Neural cell (in vitro differentiated cells): ENCODE measurements around the gene SRD5A1. TPM values are rescaled to one million over a fixed set of nuclear protein-coding genes. Genes with fewer than 3 reads are reported as not detected.

Experiments
- H2AFZ ChIP-seq: fragments of 200-600, 300-800 bp; sonication (generic), shearing (Covaris generic); 2 replicates; pipeline ENCODE4 v1.6.0; 2014; ENCODE audit warnings: low read depth, mild to moderate bottlenecking, antibody characterized with exemption, low read length, moderate library complexity
- H3F3A ChIP-seq: fragments of 200-600 bp; shearing (Covaris generic); 2 replicates; pipeline ENCODE4 v1.6.1; 2016; ENCODE audit warnings: mild to moderate bottlenecking, moderate library complexity, mixed read lengths, antibody characterized with exemption, low read length; ENCODE audit not compliant: insufficient read depth, poor library complexity, severe bottlenecking
- H3K27ac ChIP-seq: fragments of 200-600, 300-800 bp; sonication (generic), shearing (Covaris generic); 2 replicates; pipeline ENCODE4 v1.5.1; 2014; ENCODE audit warnings: mild to moderate bottlenecking, low read length, moderate library complexity
- H3K27me3 ChIP-seq: fragments of 300-800, 200-600 bp; sonication (generic), shearing (Covaris generic); 2 replicates; pipeline ENCODE4 v1.6.0; 2014; ENCODE audit warnings: mild to moderate bottlenecking, low read depth, low read length, moderate library complexity; ENCODE audit not compliant: insufficient read depth
- H3K36me3 ChIP-seq: fragments of 300-800, 200-600 bp; sonication (generic), shearing (Covaris generic); 2 replicates; pipeline ENCODE4 v1.5.1; 2014; ENCODE audit warnings: mild to moderate bottlenecking, antibody characterized with exemption, low read length, moderate library complexity; ENCODE audit not compliant: insufficient read depth
- H3K4me2 ChIP-seq: fragments of 300-800, 200-600 bp; sonication (generic), shearing (Covaris generic); 2 replicates; pipeline ENCODE4 v1.6.0; 2014; ENCODE audit warnings: mild to moderate bottlenecking, low read length
- H3K4me3 ChIP-seq: fragments of 300-800, 200-600 bp; sonication (generic), shearing (Covaris generic); 2 replicates; pipeline ENCODE4 v1.5.1; 2014; ENCODE audit warnings: mild to moderate bottlenecking, low read length, moderate library complexity
- H3K79me2 ChIP-seq: fragments of 200-600 bp; shearing (Covaris generic); replicated peaks from 2 replicates; pipeline ENCODE4 v1.6.0; 2014; ENCODE audit warnings: mild to moderate bottlenecking, low read length, moderate library complexity; ENCODE audit not compliant: insufficient read depth
- H3K9ac ChIP-seq: fragments of 300-800, 200-600 bp; sonication (generic), shearing (Covaris generic); 2 replicates; pipeline ENCODE4 v1.6.1; 2016; ENCODE audit warnings: mild to moderate bottlenecking, low read length, mixed read lengths
- H3K9me2 ChIP-seq: fragments of 200-600 bp; shearing (Covaris generic); 2 replicates; pipeline ENCODE4 v1.6.1; 2016; ENCODE audit warnings: mild to moderate bottlenecking, low read length, mixed read lengths; ENCODE audit not compliant: insufficient read depth
- H3K9me3 ChIP-seq: fragments of 200-600, 300-800 bp; sonication (generic), shearing (Covaris generic); 2 replicates; pipeline ENCODE4 v1.6.1; 2016; ENCODE audit warnings: mild to moderate bottlenecking, mixed run types, low read length, moderate library complexity, mixed read lengths
- H4K20me1 ChIP-seq: fragments of 200-600 bp; shearing (Covaris generic); 2 replicates; pipeline ENCODE4 v1.6.1; 2016; ENCODE audit warnings: mild to moderate bottlenecking, mixed run types; ENCODE audit not compliant: insufficient read depth
- EP300 ChIP-seq: fragments of 450-650 bp; conservative IDR thresholded peaks from 2 replicates; pipeline ENCODE4 v1.6.1; 2014; ENCODE audit warnings: antibody characterized with exemption, mild to moderate bottlenecking, moderate library complexity; ENCODE audit not compliant: poor library complexity, severe bottlenecking
- EZH2 ChIP-seq: fragments of 200-600, 300-800 bp; shearing (Covaris generic), sonication (generic); IDR thresholded peaks from 2 replicates; pipeline ENCODE4 v1.6.1; 2014; ENCODE audit warnings: antibody characterized with exemption, low read length, borderline replicate concordance, mild to moderate bottlenecking; ENCODE audit not compliant: insufficient read depth, poor library complexity, severe bottlenecking
- MXI1 ChIP-seq: fragments of 450-650 bp; conservative IDR thresholded peaks from 2 replicates; pipeline ENCODE4 v1.6.1; 2014; ENCODE audit warnings: antibody characterized with exemption, mild to moderate bottlenecking; ENCODE audit not compliant: poor library complexity, severe bottlenecking
- POLR2AphosphoS5 ChIP-seq: IDR thresholded peaks from 2 replicates; pipeline ENCODE4 v1.6.1; 2012
- RAD21 ChIP-seq: fragments of 450-650 bp; conservative IDR thresholded peaks from 2 replicates; pipeline ENCODE4 v1.6.1; 2014; ENCODE audit warnings: antibody characterized with exemption, mild to moderate bottlenecking, moderate library complexity
- REST ChIP-seq: IDR thresholded peaks from 2 replicates; pipeline ENCODE4 v1.6.1; 2012; ENCODE audit warnings: borderline replicate concordance
- SMC3 ChIP-seq: fragments of 450-650 bp; conservative IDR thresholded peaks from 2 replicates; pipeline ENCODE4 v1.6.1; 2014; ENCODE audit warnings: antibody characterized with exemption, mild to moderate bottlenecking, moderate library complexity; ENCODE audit not compliant: poor library complexity
- TAF1 ChIP-seq: IDR thresholded peaks from 2 replicates; pipeline ENCODE4 v1.6.1; 2012; ENCODE audit warnings: low read depth
- polyA plus RNA-seq: library from polyadenylated mRNA; depleted of rRNA; stranded (reverse); fragments of >200 nt; gene quantifications from 2 replicates; pipeline ENCODE4 v1.2.3, GENCODE V29; 2014
- TF ChIP-seq, protein P1 (sequence below): fragments of 450-650 bp; IDR thresholded peaks from 2 replicates; pipeline ENCODE4 v1.5.1; 2014; ENCODE audit warnings: antibody characterized with exemption, mild to moderate bottlenecking, moderate library complexity; ENCODE audit not compliant: poor library complexity, severe bottlenecking

SRD5A1 gene
- polyA plus RNA-seq, 1 donor from 2014 or later, result 122 TPM

- Histone ChIP-seq H2AFZ (no peak overlapping the region), H3K27me3 (no peaks in the 10 kb centered on the region), H3K9me3 (no peaks in the 10 kb centered on the region), H3F3A (no peaks in the 10 kb centered on the region), H3K79me2 (no peaks in the 10 kb centered on the region), H3K4me3 (no peak overlapping the region), H4K20me1 (no peaks in the 10 kb centered on the region), H3K4me2 (no peak overlapping the region), H3K9me2 (no peaks in the 10 kb centered on the region), H3K9ac (no peak overlapping the region), H3K27ac (no peak overlapping the region), H3K36me3 (no peaks in the 10 kb centered on the region)
- TF ChIP-seq MXI1 (no peak), RAD21 (no peak), TAF1 (no peak), SMC3 (no peak)
Measured at GRCh38 chr5:6708814-6709213, 75.6 kb downstream of the SRD5A1 start.

GRCh38 chr5:6710070-6710469, 76.8 kb downstream of the SRD5A1 start:
- TF ChIP-seq, protein P1, sequence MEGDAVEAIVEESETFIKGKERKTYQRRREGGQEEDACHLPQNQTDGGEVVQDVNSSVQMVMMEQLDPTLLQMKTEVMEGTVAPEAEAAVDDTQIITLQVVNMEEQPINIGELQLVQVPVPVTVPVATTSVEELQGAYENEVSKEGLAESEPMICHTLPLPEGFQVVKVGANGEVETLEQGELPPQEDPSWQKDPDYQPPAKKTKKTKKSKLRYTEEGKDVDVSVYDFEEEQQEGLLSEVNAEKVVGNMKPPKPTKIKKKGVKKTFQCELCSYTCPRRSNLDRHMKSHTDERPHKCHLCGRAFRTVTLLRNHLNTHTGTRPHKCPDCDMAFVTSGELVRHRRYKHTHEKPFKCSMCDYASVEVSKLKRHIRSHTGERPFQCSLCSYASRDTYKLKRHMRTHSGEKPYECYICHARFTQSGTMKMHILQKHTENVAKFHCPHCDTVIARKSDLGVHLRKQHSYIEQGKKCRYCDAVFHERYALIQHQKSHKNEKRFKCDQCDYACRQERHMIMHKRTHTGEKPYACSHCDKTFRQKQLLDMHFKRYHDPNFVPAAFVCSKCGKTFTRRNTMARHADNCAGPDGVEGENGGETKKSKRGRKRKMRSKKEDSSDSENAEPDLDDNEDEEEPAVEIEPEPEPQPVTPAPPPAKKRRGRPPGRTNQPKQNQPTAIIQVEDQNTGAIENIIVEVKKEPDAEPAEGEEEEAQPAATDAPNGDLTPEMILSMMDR, result no peak
- TF ChIP-seq MXI1 (no peak), SMC3 (no peak), REST (no peak), RAD21 (no peak), EP300 (no peak), POLR2AphosphoS5 (no peak), TAF1 (no peak), EZH2 (no peak)
- H3K27ac ChIP-seq, result no peak overlapping the region
- H3K9ac ChIP-seq, result no peak overlapping the region
- H3K79me2 ChIP-seq, result peaks cover 7% of the 10 kb centered on the region
- H3K36me3 ChIP-seq, result no peaks in the 10 kb centered on the region
- no peaks in the 10 kb centered on the region for H3K27me3 ChIP-seq
- no peak overlapping the region for H3K4me3 ChIP-seq
- H4K20me1 ChIP-seq, result peaks cover 6% of the 10 kb centered on the region
- H3K9me3 ChIP-seq, result no peaks in the 10 kb centered on the region
- no peak overlapping the region for H3K4me2 ChIP-seq
- no peaks in the 10 kb centered on the region for H3K9me2 ChIP-seq
- no peak overlapping the region for H2AFZ ChIP-seq
- no peaks in the 10 kb centered on the region for H3F3A ChIP-seq
